H1 (cell line): ENCODE data around the gene DPF3. TPM values are rescaled to one million over a fixed set of nuclear protein-coding genes. Genes with fewer than 3 reads are reported as not detected.

ENCODE experiments used
- CTCF ChIA-PET: fragments of 300-600 bp; sonication (Branson Sonifier 250); formaldehyde crosslinking; loops from one replicate; lab custom pipeline; 2021; ENCODE audit not compliant: partially characterized antibody; lab: Charles Lee
- POLR2A ChIA-PET: fragments of 300-600 bp; sonication (Branson Sonifier 250); formaldehyde crosslinking; loops from one replicate; lab custom pipeline; 2021; ENCODE audit warnings: inconsistent platforms; ENCODE audit not compliant: partially characterized antibody; lab: Charles Lee
- DNase-seq, 2 experiments: peaks; one replicate each; pipeline versions ENCODE4 v3.0.0 to v3.0.0-alpha.2; 2010 to 2022; ENCODE audit warnings: low spot score in 2 of 2, low read depth in 1 of 2, mixed read lengths in 1 of 2
- FAIRE-seq: peaks from 2 replicates; lab custom pipeline; 2011; peaks lifted over from hg19 to GRCh38; lab: Jason Lieb, UNC
- H2AFZ ChIP-seq: 2 replicates; pipeline ENCODE4 v1.8.1; 2012; ENCODE audit warnings: low read length, inconsistent platforms
- H2AK5ac ChIP-seq: 2 replicates; pipeline ENCODE4 v1.6.1; 2013; ENCODE audit warnings: low read depth, low read length
- H2BK120ac ChIP-seq: replicated peaks from 2 replicates; pipeline ENCODE3; 2013; ENCODE audit warnings: low read depth, low read length, inconsistent platforms
- H2BK12ac ChIP-seq: 2 replicates; pipeline ENCODE4 v1.6.1; 2013; ENCODE audit warnings: low read depth, low read length
- H2BK15ac ChIP-seq: 2 replicates; pipeline ENCODE4 v1.6.1; 2013; ENCODE audit warnings: low read length
- H2BK20ac ChIP-seq: 2 replicates; pipeline ENCODE4 v1.6.1; 2013; ENCODE audit warnings: low read length
- H2BK5ac ChIP-seq: 2 replicates; pipeline ENCODE4 v1.6.1; 2013; ENCODE audit warnings: low read depth, low read length
- H3K14ac ChIP-seq: 2 replicates; pipeline ENCODE4 v1.6.1; 2013; ENCODE audit warnings: inconsistent platforms; ENCODE audit not compliant: insufficient read length
- H3K18ac ChIP-seq: 2 replicates; pipeline ENCODE4 v1.6.1; 2013; ENCODE audit warnings: low read length; ENCODE audit errors: extremely low read depth
- H3K23ac ChIP-seq: 2 replicates; pipeline ENCODE4 v1.6.1; 2013; ENCODE audit warnings: inconsistent platforms; ENCODE audit not compliant: insufficient read length
- H3K23me2 ChIP-seq: 2 replicates; pipeline ENCODE4 v1.6.1; 2013; ENCODE audit warnings: low read depth, low read length
- H3K27ac ChIP-seq: 2 replicates; pipeline ENCODE4 v1.6.1; 2011; ENCODE audit warnings: low read depth, low read length, inconsistent platforms
- H3K27me3 ChIP-seq, 4 experiments: replicated peaks in 1 of 4; 1 replicate in 1 of 4; 2 replicates in 3 of 4; pipeline versions ENCODE4 v1.6.1 to v1.8.1; 2011 to 2013; ENCODE audit warnings: low read length in 3 of 4, mild to moderate bottlenecking in 3 of 4, inconsistent platforms in 2 of 4, mixed read lengths in 2 of 4, moderate library complexity in 1 of 4; ENCODE audit not compliant: control insufficient read depth in 3 of 4, insufficient read depth in 3 of 4; ENCODE audit errors: extremely low read depth in 1 of 4
- H3K36me3 ChIP-seq, 4 experiments: 2 replicates each; pipeline versions ENCODE4 v1.6.1 to v1.8.1; 2011 to 2013; ENCODE audit warnings: mild to moderate bottlenecking in 4 of 4, low read length in 3 of 4, moderate library complexity in 2 of 4, control low read depth in 1 of 4, inconsistent platforms in 1 of 4; ENCODE audit not compliant: insufficient read depth in 4 of 4, control insufficient read depth in 2 of 4
- H3K4ac ChIP-seq: replicated peaks from 2 replicates; pipeline ENCODE3; 2013; ENCODE audit warnings: low read length, low read depth, mixed read lengths, inconsistent platforms; ENCODE audit not compliant: insufficient read length
- H3K4me1 ChIP-seq, 4 experiments: replicated peaks in 1 of 4; 1 replicate in 1 of 4; 2 replicates in 3 of 4; pipeline versions ENCODE4 v1.6.1 to v1.8.1; 2011 to 2013; ENCODE audit warnings: low read length in 3 of 4, inconsistent platforms in 2 of 4, mixed read lengths in 1 of 4; ENCODE audit not compliant: insufficient read depth in 4 of 4, control insufficient read depth in 3 of 4
- H3K4me2 ChIP-seq, 2 experiments: 2 replicates each; pipeline versions ENCODE4 v1.6.1 to v1.8.1; 2011 to 2013; ENCODE audit warnings: low read depth in 2 of 2, low read length in 2 of 2, control low read depth in 1 of 2, inconsistent platforms in 1 of 2, mild to moderate bottlenecking in 1 of 2; ENCODE audit not compliant: insufficient read depth in 1 of 2
- H3K4me3 ChIP-seq, 4 experiments: fragments of 200-600, 300-600 bp in 1 of 4; sonication (generic), shearing (Covaris generic), sonication (Bioruptor Twin) in 1 of 4; 2 replicates each; pipeline versions ENCODE4 v1.5.1 to v1.8.1; 2011 to 2016; ENCODE audit warnings: low read length in 4 of 4, low read depth in 3 of 4, control low read depth in 2 of 4, inconsistent platforms in 2 of 4, mild to moderate bottlenecking in 2 of 4, mixed read lengths in 1 of 4, moderate library complexity in 1 of 4; ENCODE audit not compliant: insufficient read depth in 2 of 4; ENCODE audit errors: extremely low read depth in 1 of 4
- H3K56ac ChIP-seq: replicated peaks from 2 replicates; pipeline ENCODE3; 2013; ENCODE audit warnings: low read depth, mild to moderate bottlenecking, mixed read lengths, low read length, inconsistent platforms; ENCODE audit not compliant: insufficient read length
- H3K79me1 ChIP-seq: 2 replicates; pipeline ENCODE4 v1.6.1; 2013; ENCODE audit warnings: low read depth, low read length, control low read depth
- H3K79me2 ChIP-seq, 2 experiments: 2 replicates each; pipeline versions ENCODE4 v1.6.1 to v1.8.1; 2012 to 2013; ENCODE audit warnings: low read length in 2 of 2, mild to moderate bottlenecking in 2 of 2, inconsistent platforms in 1 of 2; ENCODE audit not compliant: insufficient read depth in 2 of 2, control insufficient read depth in 1 of 2
- H3K9ac ChIP-seq, 4 experiments: replicated peaks in 1 of 4; 1 replicate in 1 of 4; 2 replicates in 3 of 4; pipeline versions ENCODE4 v1.6.1 to v1.8.1; 2011 to 2013; ENCODE audit warnings: low read depth in 3 of 4, low read length in 3 of 4, control low read depth in 2 of 4, mild to moderate bottlenecking in 2 of 4, moderate library complexity in 2 of 4, inconsistent platforms in 1 of 4; ENCODE audit errors: extremely low read depth in 1 of 4
- H3K9me3 ChIP-seq, 2 experiments: 2 replicates each; pipeline versions ENCODE4 v1.6.1 to v1.8.1; 2012 to 2013; ENCODE audit warnings: mild to moderate bottlenecking in 2 of 2, moderate library complexity in 2 of 2, control low read depth in 1 of 2, inconsistent platforms in 1 of 2, low read depth in 1 of 2, low read length in 1 of 2, mixed read lengths in 1 of 2; ENCODE audit not compliant: insufficient read depth in 2 of 2
- H4K20me1 ChIP-seq, 2 experiments: replicated peaks in 1 of 2; 2 replicates each; pipeline versions ENCODE3 to v1.8.1; 2011 to 2013; ENCODE audit warnings: inconsistent platforms in 2 of 2, low read length in 2 of 2, mild to moderate bottlenecking in 1 of 2; ENCODE audit not compliant: insufficient read depth in 2 of 2, control insufficient read depth in 1 of 2
- H4K5ac ChIP-seq: 2 replicates; pipeline ENCODE4 v1.6.1; 2013; ENCODE audit warnings: low read length, low read depth, mixed read lengths, inconsistent platforms; ENCODE audit not compliant: insufficient read length
- H4K8ac ChIP-seq: 2 replicates; pipeline ENCODE4 v1.8.0; 2013; ENCODE audit warnings: mild to moderate bottlenecking, moderate library complexity, low read length, inconsistent platforms; ENCODE audit not compliant: insufficient read depth; ENCODE audit errors: extremely low read depth
- H4K91ac ChIP-seq: replicated peaks from 2 replicates; pipeline ENCODE3; 2013; ENCODE audit warnings: low read length, mixed read lengths, inconsistent platforms; ENCODE audit not compliant: insufficient read length
- ASH2L ChIP-seq: fragments of 200-600, 300-600 bp; sonication (generic); IDR thresholded peaks from one replicate; pipeline ENCODE4 v1.7.1; 2017; ENCODE audit warnings: low read length
- CHD1 ChIP-seq: IDR thresholded peaks from 2 replicates; pipeline ENCODE4 v1.6.1; 2012; ENCODE audit warnings: low read depth, low read length, improper control_type of control experiment
- CREB1 ChIP-seq: IDR thresholded peaks from 2 replicates; pipeline ENCODE4 v1.6.1; 2012; ENCODE audit warnings: inconsistent platforms
- EGR1 ChIP-seq: IDR thresholded peaks from 2 replicates; pipeline ENCODE4 v1.6.1; 2011; ENCODE audit warnings: low read depth, low read length, borderline replicate concordance
- EZH2 ChIP-seq: fragments of 200-600 bp; sonication (generic); IDR thresholded peaks from 2 replicates; pipeline ENCODE4 v1.7.1; 2012; ENCODE audit warnings: low read depth, mild to moderate bottlenecking, moderate library complexity, low read length, inconsistent platforms; ENCODE audit not compliant: severe bottlenecking
- JUND ChIP-seq: IDR thresholded peaks from 2 replicates; pipeline ENCODE4 v1.6.1; 2011; ENCODE audit warnings: mild to moderate bottlenecking, improper control_type of control experiment, low read length
- NANOG ChIP-seq: IDR thresholded peaks from 2 replicates; pipeline ENCODE4 v1.6.1; 2011; ENCODE audit warnings: low read length, low read depth, mild to moderate bottlenecking, inconsistent platforms; ENCODE audit not compliant: insufficient read depth, poor library complexity, severe bottlenecking
- PHF8 ChIP-seq: fragments of 200-600 bp; sonication (generic); conservative IDR thresholded peaks from 2 replicates; pipeline ENCODE4 v1.7.1; 2012; ENCODE audit warnings: low read depth, mild to moderate bottlenecking, inconsistent platforms, low read length, moderate library complexity
- POLR2AphosphoS5 ChIP-seq: IDR thresholded peaks from 2 replicates; pipeline ENCODE4 v1.6.1; 2011; ENCODE audit warnings: low read depth, low read length
- POU5F1 ChIP-seq: IDR thresholded peaks from 2 replicates; pipeline ENCODE4 v1.6.1; 2011; ENCODE audit warnings: low read depth, mild to moderate bottlenecking, low read length, moderate library complexity
- TAF1 ChIP-seq: IDR thresholded peaks from 2 replicates; pipeline ENCODE4 v1.6.1; 2011; ENCODE audit warnings: mild to moderate bottlenecking, low read depth, low read length
- USF2 ChIP-seq: IDR thresholded peaks from 2 replicates; pipeline ENCODE4 v1.6.1; 2011; ENCODE audit warnings: low read length, improper control_type of control experiment
- YY1 ChIP-seq: IDR thresholded peaks from 2 replicates; pipeline ENCODE4 v1.6.1; 2011; ENCODE audit warnings: low read depth, mild to moderate bottlenecking, low read length
- WGBS, 2 experiments: shearing (Covaris generic) in 1 of 2; methylation state at CpG; one replicate each; pipeline versions ENCODE4 v1.1.6 to v1.1.7; 2013 to 2015; ENCODE audit warnings: low lambda C conversion rate in 2 of 2, mixed read lengths in 2 of 2, inconsistent platforms in 1 of 2, low coverage in 1 of 2, missing lambda C conversion rate in 1 of 2; ENCODE audit not compliant: insufficient replicate concordance in 2 of 2, insufficient coverage in 1 of 2, insufficient read length in 1 of 2; ENCODE audit errors: extremely low coverage in 1 of 2, missing lambda C conversion rate in 1 of 2; 5-methylcytosine and 5-hydroxymethylcytosine counted together
- polyA plus RNA-seq, 7 experiments: library from polyadenylated mRNA; depleted of rRNA in 3 of 7; stranded (reverse) in 5 of 7; unstranded in 2 of 7; fragments of >200 nt in 5 of 7; fragments of 200-250 nt in 2 of 7; gene quantifications; 1 replicate in 5 of 7; 2 replicates in 1 of 7; 4 replicates in 1 of 7; pipeline versions ENCODE4 v1.2.1 to v1.2.3, GENCODE V29; 2011 to 2013; ENCODE audit warnings: missing spikeins in 2 of 7, mixed read lengths in 2 of 7
- total RNA-seq: library from RNA; stranded (reverse); fragmentation: NEBNext Ultra II Directional; extraction: Animal tissue kit (Norgen Biotek cat#: 25700); gene quantifications from 2 replicates; pipeline ENCODE4 v1.2.1, GENCODE V29; 2021
- TF ChIP-seq, protein P1 (sequence below): IDR thresholded peaks from 2 replicates; pipeline ENCODE4 v1.6.1; 2012; ENCODE audit warnings: inconsistent platforms

The DPF3 gene
- total and polyA plus RNA-seq, 2 of the 8 experiments (the other 6 are each of a cell fraction or from before 2014, with no cell fraction given) = 0.19 TPM; not detected in 1

- Histone ChIP-seq H3K4me2 (no peak overlapping the region), H4K20me1 (no peaks in the 10 kb centered on the region), H4K8ac (no peak overlapping the region), H2AK5ac (no peak overlapping the region), H3K18ac (no peak overlapping the region), H3K4ac (no peak overlapping the region), H2BK15ac (no peak overlapping the region), H2AFZ (no peak overlapping the region), H3K56ac (no peak overlapping the region), H3K27me3 (no peaks in the 10 kb centered on the region), H3K4me3 (no peak overlapping the region), H3K4me1 (peaks cover 0 to 14% (median 3%) of the 10 kb centered on the region in 4 experiments; a peak in 3 of 7 replicates), H3K27ac (no peak overlapping the region), H3K23ac (no peak overlapping the region), H3K23me2 (no peaks in the 10 kb centered on the region), H3K14ac (no peak overlapping the region), H3K79me1 (no peaks in the 10 kb centered on the region), H2BK12ac (no peak overlapping the region), H3K9ac (no peak overlapping the region), H3K36me3 (no peaks in the 10 kb centered on the region), H2BK120ac (no peak overlapping the region), H2BK5ac (no peak overlapping the region), H2BK20ac (no peak overlapping the region), H3K9me3 (no peaks in the 10 kb centered on the region), H3K79me2 (no peaks in the 10 kb centered on the region), H4K5ac (no peak overlapping the region), H4K91ac (no peak overlapping the region)
- ChIA-PET CTCF (interaction anchor here (1.1 kb wide), 1 partner anchor 9 kb away, joined by 4 read pairs; no protein-coding TSS in a partner anchor), POLR2A (no interaction called here)
- FAIRE-seq (no peak), DNase-seq (no peak)
- 84% methylated on average over 6 of the region's 6 CpGs; no CpG with 5 or more reads in 1 of the 2 experiments for WGBS, 2 experiments
- TF ChIP-seq, protein P1, sequence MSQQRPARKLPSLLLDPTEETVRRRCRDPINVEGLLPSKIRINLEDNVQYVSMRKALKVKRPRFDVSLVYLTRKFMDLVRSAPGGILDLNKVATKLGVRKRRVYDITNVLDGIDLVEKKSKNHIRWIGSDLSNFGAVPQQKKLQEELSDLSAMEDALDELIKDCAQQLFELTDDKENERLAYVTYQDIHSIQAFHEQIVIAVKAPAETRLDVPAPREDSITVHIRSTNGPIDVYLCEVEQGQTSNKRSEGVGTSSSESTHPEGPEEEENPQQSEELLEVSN = no peak
- TF ChIP-seq EGR1 = no peak
- no peak for TF ChIP-seq NANOG
- no peak for TF ChIP-seq CREB1
- TF ChIP-seq POU5F1 = no peak
- TF ChIP-seq EZH2 = no peak
- TF ChIP-seq ASH2L = no peak
- no peak for TF ChIP-seq YY1
- no peak for TF ChIP-seq USF2
- TF ChIP-seq TAF1 = no peak
- no peak for TF ChIP-seq JUND
- TF ChIP-seq PHF8 = no peak
- TF ChIP-seq POLR2AphosphoS5 = no peak
- no peak for TF ChIP-seq CHD1
Observed at GRCh38 chr14:72787841-72788240, 106.1 kb downstream of the DPF3 start.
